ENCODE data around the gene NHLH1. TPM values are rescaled to one million over a fixed set of nuclear protein-coding genes. Genes with fewer than 3 reads are reported as not detected.

NHLH1 gene
- total RNA-seq, 1 donor from 2014 or later = not detected

DNA sequence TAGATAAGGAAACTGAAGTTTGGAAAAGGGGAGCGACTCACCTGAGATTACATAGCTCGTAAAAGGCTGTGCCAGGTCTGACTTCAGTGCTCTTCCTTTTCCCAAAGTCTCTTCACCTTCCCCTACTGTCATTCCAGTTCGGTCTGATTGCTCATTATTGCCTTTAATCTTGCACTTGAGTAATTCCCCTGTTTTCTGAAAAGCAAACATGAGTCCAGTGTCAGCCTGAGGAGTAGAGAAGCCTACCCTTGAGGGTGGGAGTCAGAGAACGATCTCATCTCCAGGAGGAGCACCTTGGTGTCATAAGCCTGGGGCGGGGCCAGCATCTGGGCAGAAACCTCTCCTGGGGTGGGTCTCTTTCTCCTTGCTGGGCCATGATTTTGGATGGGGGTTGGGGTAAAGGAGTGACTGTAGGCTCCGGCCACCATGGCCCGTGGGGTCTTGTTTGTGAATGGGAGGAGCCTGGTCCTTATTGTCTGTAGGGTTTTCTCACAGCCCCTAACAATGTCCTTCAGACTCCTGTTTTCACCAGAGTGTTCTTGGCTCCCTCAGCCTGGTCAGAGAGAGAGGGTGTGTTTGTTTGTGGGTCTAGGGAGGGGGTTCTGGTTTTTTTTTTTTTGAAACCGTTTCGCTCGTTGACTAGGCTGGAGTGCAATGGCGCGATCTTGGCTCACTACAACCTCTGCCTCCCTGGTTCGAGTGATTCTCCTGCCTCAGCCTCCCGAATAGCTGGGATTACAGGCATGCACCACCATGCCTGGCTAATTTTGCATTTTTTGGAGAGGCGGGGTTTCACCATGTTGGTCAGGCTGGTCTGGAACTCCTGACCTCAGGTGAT is 39.5 kb downstream of the NHLH1 start:
- ATAC-seq (no peak), DNase-seq (ENCODE audit: low spot score) (no peak)
- intact Hi-C loops (cut with DNase I) = no loop called here

DNA sequence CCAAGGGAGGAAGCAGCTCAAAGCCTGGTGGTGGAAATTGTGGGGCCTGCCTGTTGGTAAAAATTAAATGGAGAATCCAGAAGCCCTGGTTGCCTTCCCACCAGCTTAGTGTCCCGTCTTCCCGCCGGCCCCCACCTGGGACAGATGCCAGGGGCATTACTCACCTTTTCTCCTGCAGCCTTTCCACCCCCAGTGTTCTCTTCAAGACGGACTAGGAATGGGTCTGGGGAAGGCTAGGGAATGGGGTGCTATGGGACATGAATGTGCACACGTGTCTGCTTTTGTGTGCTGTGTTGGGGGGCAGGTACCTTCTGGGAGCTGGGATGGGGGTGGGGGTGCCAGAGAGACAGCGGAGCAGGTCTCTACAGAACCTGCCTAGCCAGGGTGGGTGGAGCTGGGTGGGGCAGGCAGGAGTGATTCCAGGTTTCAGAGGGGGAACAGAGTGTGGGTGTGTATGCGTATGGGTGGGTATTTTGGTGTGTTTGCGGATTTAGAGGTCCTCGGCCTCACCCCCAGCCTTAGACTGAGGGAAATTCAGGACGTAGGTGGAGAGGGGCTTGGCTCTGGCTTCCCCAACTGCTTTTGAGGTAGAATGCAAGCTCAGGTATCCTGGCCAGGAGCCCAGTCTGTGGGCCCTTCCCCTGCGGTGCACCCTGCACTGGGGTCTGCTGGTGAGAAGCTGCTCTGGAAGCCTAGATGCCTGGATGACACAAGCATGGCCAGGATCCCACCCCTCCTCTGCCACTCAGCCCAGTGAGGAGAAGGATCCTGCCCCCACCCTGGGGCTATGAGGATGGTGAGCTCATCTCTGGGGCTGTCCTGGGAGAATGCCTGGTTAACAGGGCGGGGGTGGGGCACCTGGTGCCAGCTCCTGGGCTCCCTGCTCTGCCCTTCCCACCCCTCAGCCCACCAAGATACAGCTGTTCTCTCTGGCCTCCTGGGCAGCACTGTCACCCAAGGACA is 41.2 kb downstream of the NHLH1 start:
- DNase-seq (ENCODE audit: low spot score) = no peak
- ATAC-seq = no peak
- intact Hi-C loops (cut with DNase I) = no loop called here

DNA sequence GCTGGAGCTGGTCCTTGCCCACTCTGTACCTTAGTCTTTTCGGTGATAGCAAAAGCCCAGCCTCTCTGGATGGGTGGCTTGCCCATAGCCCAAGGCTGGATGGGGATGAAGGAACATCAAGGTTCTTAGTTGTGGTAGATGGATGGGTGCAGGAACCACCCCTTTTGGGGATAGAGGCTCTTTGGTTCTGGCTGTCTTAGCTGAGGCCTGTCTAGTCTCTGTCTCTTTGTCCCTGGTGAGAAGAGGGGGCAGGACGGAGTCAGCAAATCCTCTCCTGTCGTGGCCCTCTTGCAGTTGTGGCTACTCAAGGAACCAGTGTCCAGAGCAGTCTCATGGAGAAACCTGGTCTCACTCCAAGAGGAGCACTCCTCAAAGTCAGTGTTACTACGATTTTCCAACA is 42.0 kb downstream of the NHLH1 start:
- DNase-seq (ENCODE audit: low spot score) (no peak), ATAC-seq (no peak)
- intact Hi-C loops (cut with DNase I) = no loop called here

DNA sequence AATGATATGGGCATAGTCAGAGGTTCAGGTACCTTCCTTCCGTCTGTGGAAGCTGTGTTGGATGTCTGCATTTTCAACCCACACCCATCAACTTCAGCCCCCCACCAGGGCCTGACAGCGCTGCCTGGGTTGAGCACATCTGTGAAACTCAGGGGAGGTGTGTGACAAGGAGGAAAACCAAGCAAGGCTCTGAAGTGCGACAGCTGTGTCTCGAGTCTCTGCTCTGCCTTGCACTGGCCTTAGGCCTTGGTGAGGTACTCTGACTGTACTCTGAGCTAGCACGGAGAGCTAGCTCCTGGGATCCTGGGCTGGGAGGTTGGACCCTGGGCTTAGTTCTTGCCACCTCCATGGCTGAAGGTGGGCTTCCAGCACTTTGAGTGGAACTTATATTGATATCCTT is 42.6 kb downstream of the NHLH1 start:
- ATAC-seq (peak; percentile 14), DNase-seq (ENCODE audit: low spot score) (no peak)
- intact Hi-C loops (cut with DNase I) = no loop called here

DNA sequence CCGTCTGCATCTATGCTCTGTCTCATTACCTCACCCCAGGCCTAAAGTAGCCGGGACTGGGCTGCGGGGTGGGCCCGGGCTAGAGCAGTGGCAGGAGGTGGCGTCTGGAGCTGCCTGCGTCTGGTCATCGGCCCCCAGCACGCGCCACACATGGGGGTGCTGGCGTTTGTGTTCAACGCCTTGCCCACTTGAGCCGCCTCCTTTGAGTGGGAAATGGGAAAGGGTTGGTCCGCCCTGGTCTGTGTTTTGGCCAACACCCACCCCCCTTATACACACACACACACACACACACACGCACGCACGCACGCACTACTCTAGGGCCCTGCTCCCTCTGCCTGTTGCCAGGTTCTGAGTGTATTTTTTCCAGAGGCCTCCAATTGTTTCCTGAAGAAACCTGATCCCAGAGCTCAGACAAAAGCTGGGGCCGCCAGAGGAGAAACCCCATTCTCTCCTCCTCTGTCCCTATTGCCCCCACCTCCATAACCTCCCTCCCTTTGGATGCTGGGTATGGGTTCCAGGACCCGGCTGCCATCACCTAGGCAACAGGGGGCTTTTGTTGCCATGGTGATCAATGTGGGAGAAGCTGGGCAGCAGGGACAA is 43.6 kb downstream of the NHLH1 start:
- DNase-seq (ENCODE audit: low spot score) (no peak), ATAC-seq (peak; percentile 74)
- intact Hi-C loops (cut with DNase I) = no loop called here

DNA sequence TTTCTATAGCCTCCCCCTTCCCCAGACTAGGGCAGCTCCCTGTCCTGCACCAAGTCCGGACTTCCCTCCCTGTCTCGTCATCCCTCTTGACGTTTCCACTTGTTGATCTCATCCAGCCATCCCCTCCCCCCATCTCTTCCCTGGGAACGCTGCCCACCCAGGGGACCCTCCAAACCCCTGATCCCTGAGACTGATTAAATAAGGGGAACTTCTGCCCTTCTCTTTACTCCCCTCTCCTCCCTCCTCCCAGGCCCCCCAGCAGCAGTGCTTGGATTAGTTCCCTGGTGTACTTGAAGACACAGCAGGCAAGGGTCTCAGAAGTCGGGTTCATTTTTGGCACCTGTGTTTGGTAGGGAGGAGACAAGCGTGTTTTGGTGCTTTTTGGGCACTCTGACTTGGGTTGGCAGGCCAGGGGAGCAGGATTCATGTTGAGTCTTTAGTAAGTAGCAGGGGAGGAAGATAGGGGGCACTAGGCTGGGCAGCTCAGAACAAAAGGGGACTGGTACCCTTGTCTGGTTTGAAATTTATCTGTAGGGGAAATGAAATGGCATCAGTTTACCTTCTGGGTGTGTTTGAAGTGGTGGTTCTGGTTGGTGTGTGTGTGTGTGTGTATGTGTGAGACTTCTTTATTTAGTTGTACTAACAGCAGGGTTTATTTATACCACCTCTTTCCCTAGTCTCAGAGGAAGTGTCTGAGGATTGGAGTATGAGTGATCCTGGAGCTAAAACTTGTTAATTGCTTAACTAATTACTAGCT is 44.6 kb downstream of the NHLH1 start:
- DNase-seq (ENCODE audit: low spot score) (no peak), ATAC-seq (no peak)
- intact Hi-C loops (cut with DNase I) = no loop called here

DNA sequence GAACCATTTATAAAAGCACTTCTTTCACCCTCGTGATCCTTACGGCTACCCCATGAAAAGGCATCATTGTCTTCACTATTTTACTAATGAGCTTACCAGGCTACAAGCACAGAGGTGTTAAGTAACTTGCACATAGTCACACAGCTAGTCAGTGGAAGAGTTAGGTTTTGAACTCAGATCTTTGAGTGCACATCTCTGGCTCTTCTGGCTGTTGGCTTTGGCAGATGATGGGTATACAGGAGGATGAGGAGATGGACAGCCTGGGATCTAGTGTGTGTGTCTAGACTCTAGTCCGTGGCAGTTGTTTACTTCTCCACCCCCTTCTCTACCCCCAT is 45.1 kb downstream of the NHLH1 start:
- ATAC-seq = no peak
- intact Hi-C loops (cut with DNase I) = no loop called here
- DNase-seq (ENCODE audit: low spot score) = no peak

DNA sequence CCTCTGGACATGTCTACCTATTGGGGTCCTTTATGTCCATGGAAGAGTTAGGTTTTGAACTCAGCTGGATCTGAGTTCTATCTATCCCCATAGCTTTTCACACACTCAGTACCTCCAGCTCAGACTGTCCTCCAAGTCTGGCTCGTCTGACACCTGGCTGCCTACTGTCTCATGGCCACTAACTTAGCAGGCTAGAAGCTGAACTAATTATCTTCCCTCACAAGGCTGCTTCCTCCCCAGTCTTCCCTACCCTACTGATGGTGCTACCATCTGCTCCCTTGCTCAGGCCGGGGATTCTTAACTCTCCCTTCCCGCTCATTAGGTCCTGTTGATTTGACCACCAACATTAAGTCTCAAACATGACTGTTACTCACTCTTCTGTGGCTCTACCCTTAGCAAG is 46.8 kb downstream of the NHLH1 start:
- no peak for DNase-seq (ENCODE audit: low spot score)
- no peak for ATAC-seq
- intact Hi-C loops (cut with DNase I) = no loop called here

DNA sequence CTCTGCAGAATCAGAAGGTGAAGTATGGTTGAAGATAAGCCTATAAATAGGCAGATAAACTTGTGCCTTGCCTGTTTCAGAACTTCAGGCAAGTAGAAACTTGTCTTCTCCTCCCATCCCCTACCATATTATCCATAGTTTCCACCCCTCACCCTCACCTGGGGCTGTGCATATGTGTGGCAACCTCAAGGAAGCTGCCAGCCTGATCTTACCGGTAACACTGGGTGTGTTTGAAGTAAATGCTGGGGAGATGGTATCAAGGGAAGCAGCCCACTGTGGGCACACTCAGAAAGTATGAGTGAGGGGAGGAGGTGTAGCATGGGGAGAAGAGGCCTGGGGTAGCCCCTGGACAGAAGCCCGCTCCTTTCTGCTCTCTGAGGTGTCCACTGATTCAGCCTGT is 48.0 kb downstream of the NHLH1 start:
- ATAC-seq = no peak
- intact Hi-C loops (cut with DNase I) = no loop called here
- DNase-seq (ENCODE audit: low spot score) = no peak

DNA sequence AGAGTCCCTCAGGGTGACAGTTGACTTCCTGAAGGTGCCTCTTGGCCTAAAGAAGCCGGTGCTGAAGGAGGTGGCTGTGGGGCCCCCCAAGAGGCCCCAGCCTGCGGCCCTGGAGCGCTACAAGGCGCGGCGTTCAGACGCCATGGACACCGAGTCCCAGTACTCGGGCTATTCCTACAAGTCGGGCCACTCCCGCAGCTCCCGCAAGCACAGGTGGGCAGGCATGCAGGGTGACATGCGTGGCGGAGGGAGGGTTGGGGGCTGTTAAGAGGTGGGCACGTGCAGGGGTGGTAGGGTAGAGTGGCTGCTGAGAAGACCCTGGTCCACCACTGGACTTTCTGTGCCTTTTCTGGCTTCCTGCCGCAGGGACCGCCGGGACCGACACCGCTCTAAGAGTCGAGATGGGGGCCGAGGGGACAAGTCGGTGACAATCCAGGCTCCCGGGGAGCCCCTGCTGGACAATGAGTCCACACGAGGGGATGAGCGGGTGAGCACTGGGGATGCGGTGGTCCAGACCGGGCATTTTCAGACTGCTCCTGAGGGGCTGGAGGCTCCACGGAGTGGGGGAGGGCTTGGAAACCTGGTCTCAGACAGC is 48.9 kb downstream of the NHLH1 start:
- intact Hi-C loops (cut with DNase I) = no loop called here
- no peak for ATAC-seq
- no peak for DNase-seq (ENCODE audit: low spot score)

DNA sequence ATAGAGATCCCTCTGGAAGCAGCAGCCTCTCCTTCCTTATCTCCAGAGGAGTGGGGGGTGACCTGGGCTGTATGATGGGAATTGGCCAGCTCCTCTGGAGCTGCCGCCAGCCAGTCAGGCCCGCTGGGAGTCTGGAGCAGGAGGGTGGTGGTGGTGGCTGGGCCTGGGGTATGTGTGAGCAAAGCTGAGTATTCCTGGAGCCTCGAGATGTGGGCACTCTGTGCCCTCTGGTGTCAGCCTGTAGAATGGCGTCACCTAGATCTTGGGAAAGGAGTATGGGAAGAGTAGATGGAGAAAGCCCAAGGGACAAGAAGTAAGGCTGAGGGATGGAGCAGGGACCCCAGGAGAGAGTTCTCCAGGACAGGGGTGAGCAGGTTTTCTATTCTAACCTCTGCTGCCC is 49.5 kb downstream of the NHLH1 start:
- ATAC-seq (no peak), DNase-seq (ENCODE audit: low spot score) (no peak)
- intact Hi-C loops (cut with DNase I) = no loop called here

DNA sequence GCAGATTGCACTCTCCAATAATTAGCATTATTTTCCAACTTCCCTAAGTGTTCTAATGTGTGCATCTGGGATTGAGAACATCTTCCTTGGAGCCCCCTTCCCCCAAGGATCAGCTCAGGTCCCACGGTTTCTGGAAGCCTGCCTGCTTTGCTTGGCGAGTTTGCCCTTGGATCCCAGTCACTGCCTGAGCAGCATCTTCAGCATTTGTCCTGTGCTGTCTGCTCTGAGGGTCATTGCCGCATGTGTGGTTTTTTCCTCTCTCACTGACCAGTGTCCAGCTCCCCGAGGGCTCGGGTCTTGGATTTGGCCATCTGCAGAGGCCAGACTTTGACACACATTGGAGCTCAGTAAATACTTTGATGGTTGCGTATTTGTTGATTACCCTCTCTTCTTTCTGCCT is 51.6 kb downstream of the NHLH1 start:
- intact Hi-C loops (cut with DNase I) = no loop called here
- no peak for ATAC-seq
- DNase-seq (ENCODE audit: low spot score) = no peak

DNA sequence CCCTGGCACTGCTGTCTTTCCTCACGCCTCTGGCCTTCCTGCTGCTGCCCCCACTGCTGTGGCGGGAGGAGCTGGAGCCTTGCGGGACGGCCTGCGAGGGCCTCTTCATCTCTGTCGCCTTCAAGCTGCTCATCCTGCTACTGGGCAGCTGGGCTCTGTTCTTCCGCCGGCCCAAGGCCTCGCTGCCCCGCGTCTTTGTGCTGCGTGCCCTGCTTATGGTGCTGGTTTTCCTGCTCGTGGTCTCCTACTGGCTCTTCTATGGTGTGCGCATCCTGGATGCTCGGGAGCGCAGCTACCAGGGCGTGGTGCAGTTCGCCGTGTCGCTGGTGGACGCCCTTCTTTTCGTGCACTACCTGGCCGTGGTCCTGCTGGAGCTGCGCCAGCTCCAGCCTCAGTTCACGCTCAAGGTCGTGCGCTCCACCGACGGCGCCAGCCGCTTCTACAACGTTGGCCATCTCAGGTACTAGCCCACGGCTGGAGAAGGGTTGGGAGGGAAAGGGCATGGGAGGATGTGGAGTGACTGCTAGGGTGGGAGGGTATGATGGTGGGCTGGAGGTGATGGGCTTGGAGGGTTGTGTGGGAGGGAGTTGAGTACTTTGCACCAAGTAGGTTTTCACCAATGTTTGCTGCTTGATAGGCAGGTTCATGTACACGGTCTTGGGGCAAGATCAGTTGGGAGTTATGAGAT is 52.4 kb downstream of the NHLH1 start:
- intact Hi-C loops (cut with DNase I) = no loop called here
- no peak for DNase-seq (ENCODE audit: low spot score)
- ATAC-seq = no peak

DNA sequence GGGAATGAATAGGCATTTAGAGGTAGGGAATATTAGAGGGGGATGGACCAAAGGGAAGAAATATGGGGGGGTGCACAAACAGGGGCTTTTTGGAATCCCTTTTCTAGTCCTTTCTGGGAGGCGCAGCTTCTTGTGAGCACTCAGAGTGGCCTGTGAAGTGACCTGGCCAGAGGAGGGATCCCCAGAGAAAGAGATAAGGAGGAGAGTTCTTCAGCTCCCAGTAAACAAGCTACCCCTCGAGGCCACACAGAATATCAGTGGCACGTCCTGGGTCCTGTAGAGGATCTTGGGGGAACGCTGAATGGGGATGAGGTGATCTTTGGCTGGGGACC is 52.9 kb downstream of the NHLH1 start:
- no peak for ATAC-seq
- intact Hi-C loops (cut with DNase I) = no loop called here
- DNase-seq (ENCODE audit: low spot score) = no peak

DNA sequence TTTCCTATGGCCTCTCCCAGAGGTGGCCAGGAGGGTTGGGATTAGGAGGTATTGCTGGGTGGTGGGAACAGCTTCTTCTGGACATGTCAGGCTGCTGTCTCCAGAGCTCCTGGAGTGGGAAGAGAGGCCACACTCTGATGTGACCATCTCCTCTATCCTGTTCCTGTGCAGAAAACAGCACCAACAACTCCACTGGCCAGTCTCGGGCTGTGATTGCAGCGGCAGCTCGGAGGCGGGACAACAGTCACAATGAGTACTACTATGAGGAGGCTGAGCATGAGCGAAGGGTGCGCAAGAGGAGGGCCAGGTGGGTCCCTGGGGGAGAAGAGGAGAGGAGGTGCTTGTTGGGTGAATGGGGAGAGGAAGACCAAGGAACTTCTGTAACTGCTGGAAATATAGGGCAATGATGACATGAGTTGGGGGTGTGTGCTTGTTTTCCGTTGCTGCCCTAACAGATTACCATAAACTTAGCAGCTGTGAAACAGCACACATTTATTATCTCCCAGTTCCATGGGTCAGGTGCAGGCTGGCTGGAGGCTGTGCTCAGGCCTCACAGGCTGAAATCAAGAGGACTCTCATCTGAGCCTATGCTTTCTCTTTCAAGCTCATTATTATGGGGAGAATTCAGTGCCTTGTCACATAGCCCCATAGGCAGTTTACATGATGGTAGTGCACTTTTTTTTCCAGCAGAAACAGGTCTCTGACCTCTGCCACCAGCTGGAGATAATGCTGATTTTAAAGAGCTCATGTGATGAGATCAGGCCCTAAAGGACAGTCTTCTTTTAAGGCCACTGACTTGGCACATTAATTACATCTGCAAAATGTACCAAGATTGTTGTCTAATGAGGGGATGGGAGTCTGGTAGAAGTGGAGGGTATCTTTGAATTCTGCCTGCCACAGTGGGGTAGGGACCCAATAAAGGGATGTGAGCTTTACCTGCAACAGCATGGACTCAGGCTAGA is 54.3 kb downstream of the NHLH1 start:
- ATAC-seq (no peak), DNase-seq (ENCODE audit: low spot score) (no peak)
- intact Hi-C loops (cut with DNase I) = no loop called here

DNA sequence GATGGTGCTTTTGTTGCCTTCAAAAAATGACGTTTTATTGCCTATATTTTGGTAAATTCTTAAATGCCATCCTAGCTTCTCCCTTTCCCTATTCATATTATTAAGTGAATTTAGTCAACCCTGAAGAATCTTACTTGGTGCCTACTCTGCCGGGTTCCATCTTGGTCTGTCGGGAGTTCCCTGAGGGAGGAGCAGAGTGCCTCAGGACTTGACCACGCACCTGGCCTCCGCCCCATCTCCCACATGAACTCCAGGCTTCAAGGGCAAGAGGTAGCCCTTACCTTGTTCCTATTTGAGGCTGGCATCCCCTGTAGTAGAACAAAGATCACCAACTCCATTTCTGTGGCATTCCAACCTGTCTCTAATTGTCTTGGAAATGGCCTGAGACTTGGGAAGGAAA is 55.0 kb downstream of the NHLH1 start:
- intact Hi-C loops (cut with DNase I) = no loop called here
- ATAC-seq (no peak), DNase-seq (ENCODE audit: low spot score) (no peak)

All from sciatic nerve (tissue), 2 donors.